ENCODE measurements around the gene TSC22D2.

DNA sequence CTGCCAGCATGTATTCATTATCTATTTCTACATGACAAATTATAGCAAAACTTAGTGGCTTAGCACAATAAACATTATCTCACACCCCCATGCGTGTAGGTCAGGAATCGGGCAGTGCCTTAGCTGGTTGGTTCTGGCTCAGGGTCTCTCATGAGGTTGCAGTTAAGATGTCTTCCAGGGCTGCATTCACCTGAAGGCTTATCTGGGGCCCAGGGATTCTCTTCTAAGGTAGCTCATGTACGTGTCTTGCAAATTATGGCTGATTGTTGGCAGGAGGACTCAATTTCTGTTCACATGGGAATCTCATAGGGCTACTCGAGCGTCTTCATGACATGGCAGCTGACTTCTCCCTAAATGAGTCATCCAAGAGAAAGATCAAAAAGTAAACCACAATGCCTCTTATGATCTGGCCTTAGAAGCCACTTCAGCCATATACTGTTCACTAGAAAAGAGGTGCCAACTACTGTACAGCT lies 42.9 kb upstream of the TSC22D2 start:
- TF ChIP-seq POLR2AphosphoS5 (IDR thresholded peaks at IDR 0.05; ENCODE audit: borderline replicate concordance, low read depth, low read length) (no peak), EZH2 (IDR thresholded peaks at IDR 0.05) (no peak)
